ENCODE results near the gene CAMTA2.

CAMTA2 gene

GRCh38 chr17:4969551-4970173, 17.8 kb downstream of the CAMTA2 start:
- Mint-ChIP-seq H3K4me1 (ENCODE audit: low read depth) (peaks cover 43% of the 10 kb centered on the region), H3K27ac (no peak overlapping the region), H3K4me3 (peak overlapping the region; percentile 5), H3K27me3 (no peaks in the 10 kb centered on the region), H3K9me3 (no peaks in the 10 kb centered on the region), H3K36me3 (ENCODE audit: low read depth) (peaks cover 21% of the 10 kb centered on the region)
- intact Hi-C loops (cut with micrococcal nuclease), result no loop called here

GRCh38 chr17:4969047-4969550, 18.4 kb downstream of the CAMTA2 start:
- Mint-ChIP-seq H3K4me3 (peak overlapping the region; percentile 5), H3K9me3 (no peaks in the 10 kb centered on the region), H3K27me3 (no peaks in the 10 kb centered on the region), H3K4me1 (ENCODE audit: low read depth) (peaks cover 43% of the 10 kb centered on the region), H3K27ac (no peak overlapping the region), H3K36me3 (ENCODE audit: low read depth) (peaks cover 27% of the 10 kb centered on the region)
- intact Hi-C loops (cut with micrococcal nuclease), result no loop called here

GRCh38 chr17:4968486-4969046, 18.9 kb downstream of the CAMTA2 start:
- no peaks in the 10 kb centered on the region for H3K9me3 Mint-ChIP-seq
- H3K27ac Mint-ChIP-seq, result no peak overlapping the region
- H3K4me1 Mint-ChIP-seq (ENCODE audit: low read depth), result peaks cover 43% of the 10 kb centered on the region
- no peaks in the 10 kb centered on the region for H3K27me3 Mint-ChIP-seq
- intact Hi-C loops (cut with micrococcal nuclease), result no loop called here
- H3K4me3 Mint-ChIP-seq, result no peak overlapping the region
- peaks cover 27% of the 10 kb centered on the region for H3K36me3 Mint-ChIP-seq (ENCODE audit: low read depth)

- Mint-ChIP-seq H3K27me3 (no peaks in the 10 kb centered on the region), H3K4me3 (no peak within 1 kb of the TSS), H3K4me1 (ENCODE audit: low read depth) (peaks cover 35% of the 10 kb centered on the region), H3K27ac (no peak within 1 kb of the TSS), H3K9me3 (no peaks in the 10 kb centered on the region), H3K36me3 (ENCODE audit: low read depth) (peaks cover 34% of the 10 kb centered on the region)
- intact Hi-C loops (cut with micrococcal nuclease), result loop anchor here (1.0 to 2.0 kb wide), 4 partner anchors 19 to 59 kb away; partner anchors contain the start of genes CAMTA2, PFN1, RNF167 and SLC25A11
Measured at GRCh38 chr17:4967539-4968485, 19.7 kb downstream of the CAMTA2 start, which contains the start of gene SPAG7. TSS of gene SPAG7 (minus strand) at chr17:4967817. CDS start at chr17:4967804, 13 bp downstream.

GRCh38 chr17:4966844-4967538, 20.5 kb downstream of the CAMTA2 start:
- H3K4me1 Mint-ChIP-seq (ENCODE audit: low read depth), result peaks cover 27% of the 10 kb centered on the region
- no peak overlapping the region for H3K27ac Mint-ChIP-seq
- H3K27me3 Mint-ChIP-seq, result no peaks in the 10 kb centered on the region
- intact Hi-C loops (cut with micrococcal nuclease), result loop anchor here (1.0 to 2.0 kb wide), 4 partner anchors 19 to 58 kb away; partner anchors contain the start of genes CAMTA2, PFN1, RNF167 and SLC25A11
- H3K36me3 Mint-ChIP-seq (ENCODE audit: low read depth), result peaks cover 34% of the 10 kb centered on the region
- no peak overlapping the region for H3K4me3 Mint-ChIP-seq
- H3K9me3 Mint-ChIP-seq, result no peaks in the 10 kb centered on the region

- Mint-ChIP-seq H3K4me1 (ENCODE audit: low read depth) (peaks cover 26% of the 10 kb centered on the region), H3K36me3 (ENCODE audit: low read depth) (peaks cover 47% of the 10 kb centered on the region), H3K4me3 (peak overlapping the region; percentile 10), H3K9me3 (no peaks in the 10 kb centered on the region), H3K27ac (no peak overlapping the region), H3K27me3 (no peaks in the 10 kb centered on the region)
- intact Hi-C loops (cut with micrococcal nuclease), result no loop called here
Measured at GRCh38 chr17:4965311-4965986, 22.0 kb downstream of the CAMTA2 start.

GRCh38 chr17:4960279-4960922, 27.1 kb downstream of the CAMTA2 start:
- Mint-ChIP-seq H3K9me3 (no peaks in the 10 kb centered on the region), H3K27ac (no peak overlapping the region), H3K27me3 (peaks cover 5% of the 10 kb centered on the region), H3K36me3 (ENCODE audit: low read depth) (peaks cover 67% of the 10 kb centered on the region), H3K4me1 (ENCODE audit: low read depth) (peaks cover 35% of the 10 kb centered on the region), H3K4me3 (no peak overlapping the region)
- intact Hi-C loops (cut with micrococcal nuclease), result no loop called here

- Mint-ChIP-seq H3K4me1 (ENCODE audit: low read depth) (peaks cover 27% of the 10 kb centered on the region), H3K27ac (peak overlapping the region; percentile 57), H3K27me3 (peaks cover 5% of the 10 kb centered on the region), H3K9me3 (no peaks in the 10 kb centered on the region), H3K4me3 (no peak overlapping the region), H3K36me3 (ENCODE audit: low read depth) (peaks cover 57% of the 10 kb centered on the region)
- intact Hi-C loops (cut with micrococcal nuclease), result no loop called here
Measured at GRCh38 chr17:4959261-4959965, 28.1 kb downstream of the CAMTA2 start.

GRCh38 chr17:4958102-4958501, 29.4 kb downstream of the CAMTA2 start:
- intact Hi-C loops (cut with micrococcal nuclease), result no loop called here
- peaks cover 5% of the 10 kb centered on the region for H3K27me3 Mint-ChIP-seq
- H3K9me3 Mint-ChIP-seq, result no peaks in the 10 kb centered on the region
- peaks cover 25% of the 10 kb centered on the region for H3K4me1 Mint-ChIP-seq (ENCODE audit: low read depth)
- no peak overlapping the region for H3K4me3 Mint-ChIP-seq
- peaks cover 50% of the 10 kb centered on the region for H3K36me3 Mint-ChIP-seq (ENCODE audit: low read depth)
- H3K27ac Mint-ChIP-seq, result no peak overlapping the region

GRCh38 chr17:4956493-4957061, 30.9 kb downstream of the CAMTA2 start:
- no peak overlapping the region for H3K4me3 Mint-ChIP-seq
- no peaks in the 10 kb centered on the region for H3K9me3 Mint-ChIP-seq
- intact Hi-C loops (cut with micrococcal nuclease), result no loop called here
- H3K27ac Mint-ChIP-seq, result peak overlapping the region; percentile 61
- H3K27me3 Mint-ChIP-seq, result peaks cover 5% of the 10 kb centered on the region
- H3K36me3 Mint-ChIP-seq (ENCODE audit: low read depth), result peaks cover 45% of the 10 kb centered on the region
- H3K4me1 Mint-ChIP-seq (ENCODE audit: low read depth), result peaks cover 30% of the 10 kb centered on the region

- H3K4me3 Mint-ChIP-seq, result no peak overlapping the region
- peaks cover 30% of the 10 kb centered on the region for H3K36me3 Mint-ChIP-seq (ENCODE audit: low read depth)
- no peak overlapping the region for H3K27ac Mint-ChIP-seq
- peaks cover 5% of the 10 kb centered on the region for H3K27me3 Mint-ChIP-seq
- peaks cover 45% of the 10 kb centered on the region for H3K4me1 Mint-ChIP-seq (ENCODE audit: low read depth)
- H3K9me3 Mint-ChIP-seq, result no peaks in the 10 kb centered on the region
- intact Hi-C loops (cut with micrococcal nuclease), result no loop called here
Measured at GRCh38 chr17:4955091-4955490, 32.4 kb downstream of the CAMTA2 start.

- peaks cover 18% of the 10 kb centered on the region for H3K36me3 Mint-ChIP-seq (ENCODE audit: low read depth)
- no peak overlapping the region for H3K4me3 Mint-ChIP-seq
- intact Hi-C loops (cut with micrococcal nuclease), result no loop called here
- H3K4me1 Mint-ChIP-seq (ENCODE audit: low read depth), result peaks cover 49% of the 10 kb centered on the region
- H3K27ac Mint-ChIP-seq, result peak overlapping the region; percentile 16
- peaks cover 5% of the 10 kb centered on the region for H3K27me3 Mint-ChIP-seq
- no peaks in the 10 kb centered on the region for H3K9me3 Mint-ChIP-seq
Measured at GRCh38 chr17:4953451-4953961, 34.0 kb downstream of the CAMTA2 start.

Measured in dendritic cell treated with granulocyte-macrophage colony-stimulating factor and Interleukin-4, amounts not matched to agents 40 ng/mL and 50 ng/mL, for 4 days (primary cell).